NCI-H510A treated with DMSO at 0.1 percent for 48 hours (cell line): Measurements from ENCODE around the gene ADAM11.

Experiments
- DNase-seq: peaks from one replicate; lab custom pipeline; 2025; lab: John Stamatoyannopoulos, UW

The ADAM11 gene

GRCh38 chr17:44775136-44775837 lies 16.5 kb downstream of the ADAM11 start:
- peak; percentile 96 for DNase-seq

- DNase-seq, result peak; percentile 74
These were observed 17.2 kb downstream of the ADAM11 start for GRCh38 chr17:44775838-44776621.

GRCh38 chr17:44776628-44777393 lies 18.0 kb downstream of the ADAM11 start:
- no peak for DNase-seq

- DNase-seq, result no peak
These were observed 18.9 kb downstream of the ADAM11 start for GRCh38 chr17:44777394-44778348.

- DNase-seq, result no peak
These were observed 19.9 kb downstream of the ADAM11 start for GRCh38 chr17:44778656-44779210.

GRCh38 chr17:44779211-44780025 lies 20.6 kb downstream of the ADAM11 start:
- DNase-seq, result peak; percentile 69

- no peak for DNase-seq
These were observed 21.4 kb downstream of the ADAM11 start for GRCh38 chr17:44780161-44780560.

GRCh38 chr17:44780845-44781480 lies 22.2 kb downstream of the ADAM11 start:
- DNase-seq, result no peak

GRCh38 chr17:44781551-44782325 lies 22.9 kb downstream of the ADAM11 start:
- no peak for DNase-seq

- DNase-seq, result no peak
These were observed 23.6 kb downstream of the ADAM11 start for GRCh38 chr17:44782326-44782850.

- DNase-seq, result no peak
These were observed 27.1 kb downstream of the ADAM11 start for GRCh38 chr17:44785921-44786320.

- DNase-seq, result no peak
These were observed 27.8 kb downstream of the ADAM11 start for GRCh38 chr17:44786551-44787081.

- no peak for DNase-seq
These were observed 28.6 kb downstream of the ADAM11 start for GRCh38 chr17:44787271-44787940.

- DNase-seq, result no peak
These were observed 29.4 kb downstream of the ADAM11 start for GRCh38 chr17:44788139-44788538.

- no peak for DNase-seq
These were observed 33.5 kb downstream of the ADAM11 start for GRCh38 chr17:44792276-44792675.

GRCh38 chr17:44793885-44794842 lies 35.4 kb downstream of the ADAM11 start:
- no peak for DNase-seq
